NB4 (cell line): Measurements from ENCODE around the gene SUGP2.

Experiments
- CTCF ChIP-seq: IDR thresholded peaks from one replicate; pipeline ENCODE4 v1.5.1; 2012; ENCODE audit warnings: low read depth, low read length
- MAX ChIP-seq: IDR thresholded peaks from 2 replicates; pipeline ENCODE4 v1.6.1; 2011; ENCODE audit warnings: low read depth, low read length
- MYC ChIP-seq: IDR thresholded peaks from 2 replicates; pipeline ENCODE4 v1.6.1; 2011; ENCODE audit warnings: low read depth, low read length
- POLR2A ChIP-seq: IDR thresholded peaks from 2 replicates; pipeline ENCODE4 v1.6.1; 2011; ENCODE audit warnings: mild to moderate bottlenecking; ENCODE audit not compliant: insufficient read length; ENCODE audit errors: extremely low read depth

- no peak for TF ChIP-seq CTCF
- TF ChIP-seq POLR2A, result no peak
- no peak for TF ChIP-seq MYC
- no peak for TF ChIP-seq MAX
These were observed 36.4 kb downstream of the SUGP2 start for GRCh38 chr19:18996796-18997394.
